ENCODE measurements around the gene CCNT2. TPM values are rescaled to one million over a fixed set of nuclear protein-coding genes. Genes with fewer than 3 reads are reported as not detected.
A peak's percentile ranks its signal among the peaks of the same experiment; 100 is the strongest.
"Not testable (repeated sequence)": the region's sequence is repeated elsewhere in the genome, so short reads cannot be mapped to it uniquely, and the experiment has no call there.

Gene CCNT2
- total RNA-seq, 1 experiment from 2014 or later = 18.9 TPM

DNA sequence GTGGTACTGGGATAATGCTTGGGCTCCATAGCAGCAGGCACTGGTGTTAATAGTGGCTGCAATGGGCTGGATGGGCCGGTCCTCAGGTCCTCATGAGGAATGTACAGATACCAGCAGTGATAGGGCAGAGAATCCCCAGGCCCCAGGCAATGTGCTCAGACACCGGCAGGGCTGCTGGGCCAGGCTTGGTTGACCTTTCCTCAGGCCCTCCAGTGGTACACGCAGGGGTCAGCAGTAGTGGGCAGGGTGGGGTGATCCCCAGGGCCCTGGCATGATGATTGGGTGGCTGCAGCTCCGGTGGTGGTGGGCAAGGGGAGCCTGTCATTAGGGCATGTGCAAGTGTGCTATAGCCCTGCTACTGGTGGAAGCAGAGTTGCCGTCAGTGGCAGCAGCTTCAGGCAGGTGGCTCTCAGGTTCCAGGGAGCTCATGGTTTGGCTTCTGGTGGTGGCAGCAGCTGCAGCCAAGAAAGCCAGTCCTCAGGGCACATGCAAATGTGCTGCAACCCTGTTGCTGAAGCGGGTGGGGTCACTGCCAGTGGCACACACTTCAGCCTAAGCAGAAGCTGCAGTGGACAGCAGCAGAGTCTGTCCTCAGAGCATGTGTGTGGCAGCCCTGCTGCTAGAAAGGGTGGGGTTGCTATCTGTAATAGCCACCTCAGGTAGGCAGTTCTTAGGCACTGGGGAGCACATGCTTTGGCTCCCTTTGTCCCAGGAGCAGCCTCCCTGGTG lies 56.8 kb downstream of the CCNT2 start:
- H4K20me1 ChIP-seq (ENCODE audit: low read length) = no peaks in the 10 kb centered on the region
- CTCF ChIA-PET = no interaction called here
- no peak overlapping the region for H3K27ac ChIP-seq (ENCODE audit: low read length)
- no peaks in the 10 kb centered on the region for H3K27me3 ChIP-seq (ENCODE audit: low read length)
- H3K36me3 ChIP-seq (ENCODE audit: low read depth, low read length) = no peaks in the 10 kb centered on the region
- intact Hi-C loops (cut with micrococcal nuclease) = no loop called here
- H3K9ac ChIP-seq (ENCODE audit: low read length) = no peak overlapping the region
- no peaks in the 10 kb centered on the region for H3K79me2 ChIP-seq (ENCODE audit: low read length)
- BruUV-seq (replicated peaks) = no TSS peak
- TF ChIP-seq CTCF (conservative IDR thresholded peaks at IDR 0.05; ENCODE audit: low read depth, low read length) (no peak), EZH2 (IDR thresholded peaks at IDR 0.05; ENCODE audit: low read length, unreplicated experiment) (no peak), EZH2phosphoT487 (IDR thresholded peaks at IDR 0.05; ENCODE audit: borderline replicate concordance, low read length) (no peak)
- no peak for DNase-seq
- H3K9me3 ChIP-seq (ENCODE audit: low read length) = 0 out of 2 replicates have a peak, but pooled peaks cover 4% of the 10 kb centered on the region
- no peak for ATAC-seq
- no peaks in the 10 kb centered on the region for H3F3A ChIP-seq (ENCODE audit: low read length, unreplicated experiment)
- no peak overlapping the region for H3K4me2 ChIP-seq (ENCODE audit: low read length)
- H3K9me2 ChIP-seq (replicated peaks; ENCODE audit: low read length) = no peaks in the 10 kb centered on the region
- H2AFZ ChIP-seq (ENCODE audit: low read length) = no peak overlapping the region
- POLR2A ChIA-PET (ENCODE audit: unreplicated experiment) = interaction anchor here (0.6 kb wide), 1 partner anchor 289 kb away, joined by 14 read pairs; no protein-coding TSS in a partner anchor
- H3K4me1 ChIP-seq (ENCODE audit: insufficient read depth, low read length) = no peaks in the 10 kb centered on the region
- no peak overlapping the region for H3K4me3 ChIP-seq (ENCODE audit: low read length)

DNA sequence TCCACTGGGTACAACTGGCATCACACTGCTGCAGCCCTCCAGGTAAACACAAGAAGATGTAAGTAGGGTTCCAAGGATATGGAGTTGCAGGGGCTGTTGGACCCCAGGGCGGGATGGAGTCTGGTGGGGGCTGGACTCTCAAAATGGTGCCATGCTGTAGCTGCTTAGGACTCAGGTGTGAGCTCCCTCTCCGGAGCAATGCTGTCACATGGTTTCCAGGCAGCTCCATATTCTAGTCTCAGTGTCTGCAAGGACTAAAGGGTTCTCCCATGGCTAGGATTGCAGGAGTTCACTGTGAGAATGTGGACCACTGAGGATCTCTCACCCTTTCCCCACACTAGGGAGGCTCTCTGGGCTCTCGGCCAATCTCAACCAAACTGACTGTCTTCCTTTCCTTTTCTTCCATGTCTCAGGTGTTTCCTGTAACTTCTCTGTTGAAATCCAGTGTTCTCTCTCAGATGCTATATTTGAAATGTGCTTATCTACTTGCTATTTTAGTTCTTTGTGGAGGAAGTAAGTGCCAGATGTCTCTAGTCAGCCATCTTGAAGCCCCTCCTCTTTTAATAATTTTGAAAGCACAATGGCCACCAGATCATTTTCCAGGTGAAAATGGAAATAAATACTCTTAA lies 57.6 kb downstream of the CCNT2 start:
- Histone ChIP-seq H3K36me3 (ENCODE audit: low read depth, low read length) (no peaks in the 10 kb centered on the region), H3K4me1 (ENCODE audit: insufficient read depth, low read length) (no peaks in the 10 kb centered on the region), H3K79me2 (ENCODE audit: low read length) (no peaks in the 10 kb centered on the region), H2AFZ (ENCODE audit: low read length) (no peak overlapping the region), H3K4me2 (ENCODE audit: low read length) (no peak overlapping the region), H3K9me3 (ENCODE audit: low read length) (0 out of 2 replicates have a peak, but pooled peaks cover 4% of the 10 kb centered on the region), H3K27me3 (ENCODE audit: low read length) (no peaks in the 10 kb centered on the region), H3K9ac (ENCODE audit: low read length) (no peak overlapping the region), H3F3A (ENCODE audit: low read length, unreplicated experiment) (no peaks in the 10 kb centered on the region), H4K20me1 (ENCODE audit: low read length) (no peaks in the 10 kb centered on the region), H3K27ac (ENCODE audit: low read length) (no peak overlapping the region), H3K4me3 (ENCODE audit: low read length) (no peak overlapping the region), H3K9me2 (replicated peaks; ENCODE audit: low read length) (peaks cover 4% of the 10 kb centered on the region; the same call in 1 of the 2 replicates)
- intact Hi-C loops (cut with micrococcal nuclease) = no loop called here
- BruUV-seq (replicated peaks) = no TSS peak
- ChIA-PET POLR2A (ENCODE audit: unreplicated experiment) (no interaction called here), CTCF (no interaction called here)
- ATAC-seq = no peak
- no peak for DNase-seq
- TF ChIP-seq EZH2phosphoT487 (IDR thresholded peaks at IDR 0.05; ENCODE audit: borderline replicate concordance, low read length) (no peak), CTCF (conservative IDR thresholded peaks at IDR 0.05; ENCODE audit: low read depth, low read length) (no peak), EZH2 (IDR thresholded peaks at IDR 0.05; ENCODE audit: low read length, unreplicated experiment) (no peak)

- H3K4me2 ChIP-seq (ENCODE audit: low read length); H3K9me3 ChIP-seq (ENCODE audit: low read length); ATAC-seq; H3K9me2 ChIP-seq (replicated peaks; ENCODE audit: low read length); H3K36me3 ChIP-seq (ENCODE audit: low read depth, low read length); H3K9ac ChIP-seq (ENCODE audit: low read length); POLR2A ChIA-PET (ENCODE audit: unreplicated experiment); H3K27me3 ChIP-seq (ENCODE audit: low read length); H3F3A ChIP-seq (ENCODE audit: low read length, unreplicated experiment); H3K4me1 ChIP-seq (ENCODE audit: insufficient read depth, low read length); H3K27ac ChIP-seq (ENCODE audit: low read length); H4K20me1 ChIP-seq (ENCODE audit: low read length); BruUV-seq (replicated peaks); intact Hi-C loops (cut with micrococcal nuclease); H2AFZ ChIP-seq (ENCODE audit: low read length); H3K4me3 ChIP-seq (ENCODE audit: low read length); H3K79me2 ChIP-seq (ENCODE audit: low read length): not testable (repeated sequence)
- CTCF ChIA-PET = interaction anchor here (0.6 kb wide), 1 partner anchor 41 kb away, joined by 7 read pairs; no protein-coding TSS in a partner anchor
- peak; percentile 17 for DNase-seq
Measured at GRCh38 chr2:134977104-134977503, 58.5 kb downstream of the CCNT2 start.

Measured in PC-3 (cell line).